Measurements from ENCODE around the gene PLVAP. TPM values are rescaled to one million over a fixed set of nuclear protein-coding genes. Genes with fewer than 3 reads are reported as not detected.
"Not testable (repeated sequence)": the region's sequence is repeated elsewhere in the genome, so short reads cannot be mapped to it uniquely, and the experiment has no call there.

PLVAP gene
- total RNA-seq, 1 experiment from 2014 or later, result not detected

DNA sequence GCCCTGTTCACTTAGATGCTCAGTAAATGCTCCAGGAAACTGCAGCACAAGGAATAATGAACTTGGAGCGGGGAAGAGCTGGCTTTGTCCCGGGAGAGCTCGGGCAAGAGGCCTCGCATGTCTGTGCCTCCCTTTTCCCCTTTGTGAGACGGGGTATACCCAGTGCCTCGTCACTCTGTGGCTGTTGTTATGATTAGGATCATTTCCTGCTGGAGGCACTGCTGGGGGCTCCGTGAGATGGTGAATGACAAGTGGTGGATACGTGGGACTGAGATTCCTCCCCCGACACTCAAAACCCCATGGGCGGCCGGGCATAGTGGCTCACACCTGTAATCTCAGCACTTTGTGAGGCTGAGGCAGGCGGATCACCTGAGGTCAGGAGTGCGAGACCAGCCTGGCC lies 1.1 kb upstream of the PLVAP start:
- DNase-seq (ENCODE audit: low read depth, low spot score), result no peak
- in situ Hi-C loops (cut with HindIII; ENCODE audit: low pct_unique_long_range_greater_than_20kb, low sequenced_read_pairs), result no loop called here

DNA sequence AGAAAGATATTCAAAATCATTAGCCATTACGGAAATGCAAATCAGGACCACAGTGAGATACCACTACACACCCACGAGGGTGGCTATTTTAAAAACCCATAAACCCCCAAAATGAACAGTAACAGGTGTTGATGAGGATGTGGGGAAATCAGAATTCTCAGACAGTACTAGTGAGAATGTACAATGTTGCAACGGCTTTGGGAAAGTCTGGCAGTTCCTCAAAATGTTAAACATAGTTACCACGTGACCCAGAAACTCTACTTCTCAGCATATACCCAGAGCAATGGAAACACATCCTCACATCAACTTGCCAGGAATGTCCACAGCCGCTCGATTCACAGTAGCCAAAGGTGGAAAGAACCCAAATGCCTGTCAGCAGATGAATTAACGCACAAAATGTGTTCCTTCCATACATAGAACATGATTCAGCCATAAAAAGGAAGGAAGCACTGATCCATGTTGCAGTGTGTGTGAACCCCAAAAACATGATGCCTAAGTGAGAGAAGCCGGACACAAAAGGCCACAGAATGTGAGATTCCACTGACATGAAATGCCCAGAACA lies 7.0 kb downstream of the PLVAP start:
- in situ Hi-C loops (cut with HindIII; ENCODE audit: low pct_unique_long_range_greater_than_20kb, low sequenced_read_pairs), result no loop called here
- no peak for DNase-seq (ENCODE audit: low read depth, low spot score)

DNA sequence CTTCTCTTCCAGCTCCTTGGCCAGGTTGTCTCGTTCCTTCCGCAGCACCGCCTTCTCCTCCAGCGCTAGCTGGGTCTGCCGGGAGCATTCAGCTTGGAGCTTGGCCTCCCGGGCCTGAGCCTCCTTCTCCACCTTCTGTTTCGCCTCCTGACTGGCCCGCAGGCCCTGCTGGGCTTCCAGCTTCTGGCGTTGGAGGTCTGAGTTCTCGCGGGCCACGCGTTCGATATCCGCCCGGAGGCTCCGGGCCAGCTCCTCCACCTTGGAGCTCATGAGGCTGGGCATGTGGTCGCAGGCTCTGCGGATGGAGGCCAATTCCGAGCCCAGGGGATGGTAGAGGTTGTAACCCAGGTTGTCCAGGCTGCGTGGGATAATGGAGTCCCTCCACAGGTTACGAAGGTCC lies 11.8 kb downstream of the PLVAP start:
- in situ Hi-C loops (cut with HindIII; ENCODE audit: low pct_unique_long_range_greater_than_20kb, low sequenced_read_pairs), result no loop called here
- no peak for DNase-seq (ENCODE audit: low read depth, low spot score)

- DNase-seq (ENCODE audit: low read depth, low spot score); in situ Hi-C loops (cut with HindIII; ENCODE audit: low pct_unique_long_range_greater_than_20kb, low sequenced_read_pairs): not testable (repeated sequence)
Measured at GRCh38 chr19:17363852-17364605, 13.1 kb downstream of the PLVAP start.

DNA sequence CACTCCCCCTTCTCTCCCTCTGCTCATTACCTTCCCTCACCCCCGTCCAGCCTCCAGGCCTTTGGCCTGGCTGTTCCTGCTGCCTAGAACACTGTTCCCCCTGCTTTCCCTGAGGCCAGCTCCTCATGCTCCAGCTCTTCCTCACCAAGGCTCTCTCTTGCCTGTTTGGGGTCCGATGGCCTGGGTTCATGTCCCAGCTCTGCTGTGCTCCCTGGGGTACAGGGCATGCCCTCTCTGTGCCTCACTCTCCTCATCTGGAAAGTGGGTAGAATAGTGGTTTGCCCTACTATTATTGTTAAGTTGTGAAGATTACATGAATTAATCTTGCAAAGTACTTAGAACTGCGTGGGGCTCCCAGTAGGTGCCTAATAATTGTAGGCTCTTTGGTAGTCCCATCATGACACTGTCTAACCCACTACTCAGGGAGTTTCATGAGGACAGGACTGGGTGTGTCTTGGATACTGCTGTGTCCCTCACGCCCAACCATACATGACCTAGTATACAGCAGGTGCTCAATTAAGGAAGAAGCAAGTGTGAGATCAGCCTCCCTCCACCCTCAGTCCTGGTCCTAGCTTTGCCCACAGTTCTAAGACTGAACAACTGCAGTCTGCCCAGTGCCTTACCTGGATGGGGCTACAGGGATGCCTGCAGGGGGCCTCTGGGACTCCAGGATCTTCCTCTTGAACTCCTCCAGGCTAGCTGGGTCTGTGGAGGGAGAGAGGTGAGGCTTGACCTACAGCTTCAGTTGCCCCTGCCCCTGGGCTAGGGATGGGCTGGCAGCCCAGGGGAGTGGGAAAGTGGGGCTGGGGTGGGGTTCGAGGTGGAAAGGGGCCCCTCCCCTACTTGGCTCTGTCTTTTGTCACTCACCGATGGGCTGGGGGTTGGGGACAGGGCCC lies 17.0 kb downstream of the PLVAP start:
- in situ Hi-C loops (cut with HindIII; ENCODE audit: low pct_unique_long_range_greater_than_20kb, low sequenced_read_pairs), result no loop called here

DNA sequence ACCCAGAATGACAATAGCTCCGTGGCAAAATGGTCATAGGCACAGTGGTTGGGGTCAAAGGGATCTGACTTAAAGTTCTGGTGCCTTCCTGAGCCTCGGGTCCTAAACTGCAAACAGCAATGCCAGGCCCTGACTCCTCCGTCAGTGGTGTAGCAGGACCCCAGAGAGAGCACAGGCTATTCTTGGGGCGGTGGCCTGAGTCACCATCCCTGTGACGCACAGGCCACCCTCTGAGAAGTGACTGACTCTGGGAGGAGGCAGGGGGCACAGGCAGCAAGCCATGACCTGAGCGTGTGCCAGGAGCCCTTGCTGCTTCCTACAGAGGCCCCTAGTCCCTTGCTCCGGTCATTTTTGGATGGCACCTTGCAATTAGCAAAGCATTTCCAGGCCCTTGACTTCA lies 18.7 kb downstream of the PLVAP start:
- in situ Hi-C loops (cut with HindIII; ENCODE audit: low pct_unique_long_range_greater_than_20kb, low sequenced_read_pairs), result no loop called here
- no peak for DNase-seq (ENCODE audit: low read depth, low spot score)

More for the DNA sequence above, 17.0 kb downstream of the PLVAP start:
- DNase-seq (ENCODE audit: low read depth, low spot score), result no peak

- in situ Hi-C loops (cut with HindIII; ENCODE audit: low pct_unique_long_range_greater_than_20kb, low sequenced_read_pairs), result no loop called here
- no peak for DNase-seq (ENCODE audit: low read depth, low spot score)
Measured at GRCh38 chr19:17357724-17358123, 19.4 kb downstream of the PLVAP start.

- in situ Hi-C loops (cut with HindIII; ENCODE audit: low pct_unique_long_range_greater_than_20kb, low sequenced_read_pairs), result no loop called here
- DNase-seq (ENCODE audit: low read depth, low spot score), result no peak
Measured at GRCh38 chr19:17357078-17357666, 20.0 kb downstream of the PLVAP start.

- in situ Hi-C loops (cut with HindIII; ENCODE audit: low pct_unique_long_range_greater_than_20kb, low sequenced_read_pairs), result no loop called here
- DNase-seq (ENCODE audit: low read depth, low spot score), result no peak
Measured at GRCh38 chr19:17353386-17353785, 23.8 kb downstream of the PLVAP start.

GRCh38 chr19:17352608-17353280 lies 24.4 kb downstream of the PLVAP start:
- DNase-seq (ENCODE audit: low read depth, low spot score), result no peak
- in situ Hi-C loops (cut with HindIII; ENCODE audit: low pct_unique_long_range_greater_than_20kb, low sequenced_read_pairs), result no loop called here

DNA sequence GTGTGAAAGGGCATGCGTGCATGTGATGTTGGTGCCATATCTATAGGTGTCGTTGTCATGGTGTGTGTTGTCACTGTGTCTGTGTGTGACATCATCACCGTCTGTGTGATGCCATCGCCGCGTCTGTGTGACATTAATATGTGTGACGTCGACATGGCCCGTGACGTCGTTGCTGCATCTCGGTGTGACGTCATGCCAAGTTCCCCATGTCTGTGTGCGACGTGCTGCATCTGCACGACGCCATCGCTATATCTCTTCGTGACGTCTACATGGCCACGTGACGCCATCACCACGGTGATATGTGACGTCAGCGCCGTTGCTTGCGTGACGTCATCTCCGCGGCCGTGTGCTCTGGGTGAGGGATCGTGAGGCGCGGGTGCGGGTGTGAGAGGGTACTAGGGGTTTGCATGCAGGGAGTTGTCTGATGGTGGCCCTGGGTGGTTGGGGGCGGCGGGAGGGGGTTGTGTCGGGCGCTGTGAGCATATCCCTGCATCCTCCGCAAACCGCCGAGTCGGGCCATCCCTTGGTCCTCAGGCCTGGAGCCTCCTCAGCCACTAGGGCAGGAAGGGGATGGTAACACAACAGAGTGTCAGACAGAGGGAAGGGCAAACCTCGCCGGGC lies 25.2 kb downstream of the PLVAP start:
- DNase-seq (ENCODE audit: low read depth, low spot score), result no peak
- in situ Hi-C loops (cut with HindIII; ENCODE audit: low pct_unique_long_range_greater_than_20kb, low sequenced_read_pairs), result no loop called here

DNA sequence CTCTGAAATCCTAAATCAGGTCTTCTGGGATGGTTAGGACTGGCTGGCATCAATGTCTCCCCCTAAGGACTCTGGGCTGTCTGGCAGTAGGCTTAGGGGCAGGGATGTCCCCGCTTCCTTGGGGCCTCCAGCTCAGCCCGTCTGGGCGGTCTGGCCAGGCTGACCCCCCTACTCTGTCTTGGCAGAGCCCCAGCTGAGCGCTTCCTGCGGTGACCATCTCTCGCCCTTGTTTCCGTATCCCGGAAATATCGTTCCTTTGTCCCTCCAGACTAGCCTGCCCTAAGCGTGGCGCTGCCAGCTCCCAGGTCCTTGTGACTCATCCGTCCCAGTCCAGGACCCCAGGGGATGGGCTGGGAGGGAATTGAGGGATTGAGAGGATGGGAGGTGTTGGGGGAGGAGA lies 28.4 kb downstream of the PLVAP start:
- peak; percentile 26 for DNase-seq (ENCODE audit: low read depth, low spot score)
- in situ Hi-C loops (cut with HindIII; ENCODE audit: low pct_unique_long_range_greater_than_20kb, low sequenced_read_pairs), result no loop called here

DNA sequence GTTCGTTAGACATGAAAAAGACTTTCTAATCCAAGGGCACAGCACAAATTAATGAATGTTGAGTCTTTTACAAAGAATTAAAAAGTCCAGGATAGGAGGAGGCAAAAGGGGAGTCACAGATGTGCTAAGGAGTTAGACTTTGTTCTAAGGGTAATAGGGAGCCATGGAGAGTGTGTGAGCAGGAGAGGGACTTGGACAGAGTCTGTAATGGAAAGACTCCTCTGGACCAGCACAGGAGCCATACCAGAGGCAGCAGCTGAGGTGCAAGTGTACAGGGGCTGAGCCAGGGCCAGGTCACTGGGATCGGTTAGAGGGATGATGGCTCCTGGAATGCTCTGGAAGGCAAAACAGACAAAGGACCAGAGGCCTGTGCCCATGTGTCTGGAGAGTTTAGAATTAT lies 29.3 kb downstream of the PLVAP start:
- in situ Hi-C loops (cut with HindIII; ENCODE audit: low pct_unique_long_range_greater_than_20kb, low sequenced_read_pairs), result no loop called here
- DNase-seq (ENCODE audit: low read depth, low spot score), result no peak

GRCh38 chr19:17347361-17347760 lies 29.8 kb downstream of the PLVAP start:
- no peak for DNase-seq (ENCODE audit: low read depth, low spot score)
- in situ Hi-C loops (cut with HindIII; ENCODE audit: low pct_unique_long_range_greater_than_20kb, low sequenced_read_pairs), result no loop called here

GRCh38 chr19:17346109-17346671 lies 31.0 kb downstream of the PLVAP start:
- DNase-seq (ENCODE audit: low read depth, low spot score), result peak; percentile 63
- in situ Hi-C loops (cut with HindIII; ENCODE audit: low pct_unique_long_range_greater_than_20kb, low sequenced_read_pairs), result no loop called here

GRCh38 chr19:17341845-17342244 lies 35.3 kb downstream of the PLVAP start:
- in situ Hi-C loops (cut with HindIII; ENCODE audit: low pct_unique_long_range_greater_than_20kb, low sequenced_read_pairs), result no loop called here
- DNase-seq (ENCODE audit: low read depth, low spot score), result no peak

DNA sequence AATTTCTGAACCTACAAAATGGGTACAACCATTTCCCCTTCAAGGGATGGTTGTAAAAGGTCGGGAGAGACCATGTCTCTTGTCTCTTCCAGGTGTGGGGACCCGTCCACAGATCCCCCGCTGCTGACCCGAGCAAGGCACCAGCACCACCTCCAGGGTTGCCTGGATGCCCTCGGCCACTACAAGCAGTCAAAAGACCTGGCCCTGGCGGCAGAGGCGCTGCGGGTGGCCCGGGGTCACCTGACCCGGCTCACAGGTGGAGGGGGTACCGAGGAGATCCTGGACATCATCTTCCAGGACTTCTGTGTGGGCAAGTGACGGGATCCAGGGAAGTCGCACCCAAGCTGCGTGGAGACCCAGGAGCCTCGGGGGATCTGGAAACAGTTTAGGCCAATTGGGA lies 35.8 kb downstream of the PLVAP start:
- in situ Hi-C loops (cut with HindIII; ENCODE audit: low pct_unique_long_range_greater_than_20kb, low sequenced_read_pairs), result no loop called here
- DNase-seq (ENCODE audit: low read depth, low spot score), result no peak
